Measurements from ENCODE around the gene DKK3. TPM values are rescaled to one million over a fixed set of nuclear protein-coding genes. Genes with fewer than 3 reads are reported as not detected.

Gene DKK3
- polyA plus RNA-seq, 1 donor from 2014 or later = 43.6 TPM

DNA sequence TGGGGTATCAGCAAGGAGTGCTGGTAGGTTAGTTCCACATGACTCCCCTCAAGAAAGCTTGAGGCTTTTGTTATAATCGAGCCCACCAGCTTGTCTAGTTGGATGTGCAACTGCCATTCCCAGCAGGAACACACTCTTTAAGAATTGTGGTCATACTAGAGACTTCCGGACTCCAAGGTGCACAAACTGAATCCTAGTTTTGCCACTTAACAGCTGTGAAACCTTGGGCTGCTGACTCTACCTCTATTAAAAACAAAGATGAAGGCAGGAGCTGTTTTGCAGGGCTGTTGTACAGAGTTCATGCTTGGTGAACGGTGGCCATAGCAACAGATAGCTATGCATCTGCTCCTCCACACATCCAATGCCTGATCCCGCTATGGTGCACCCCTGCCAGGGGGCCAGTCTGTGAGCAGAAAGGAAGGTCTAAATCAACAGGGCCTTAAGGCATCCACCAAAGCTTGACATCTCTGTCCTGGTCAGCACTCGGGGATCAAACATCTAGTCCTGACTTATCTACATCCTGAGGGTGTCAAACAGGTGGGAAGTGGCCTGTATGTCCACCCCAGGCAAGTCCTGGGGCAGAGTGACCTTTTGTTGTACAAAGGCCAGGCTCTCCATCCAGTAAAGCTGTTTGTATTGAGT lies 36.4 kb downstream of the DKK3 start:
- Histone ChIP-seq H3F3A (ENCODE audit: insufficient read depth, low read length, poor library complexity, severe bottlenecking) (no peaks in the 10 kb centered on the region), H3K27me3 (ENCODE audit: insufficient read depth, low read depth, low read length) (no peaks in the 10 kb centered on the region), H3K9me2 (ENCODE audit: insufficient read depth, low read length) (no peaks in the 10 kb centered on the region), H3K36me3 (ENCODE audit: insufficient read depth, low read length) (no peaks in the 10 kb centered on the region), H3K4me3 (ENCODE audit: low read length) (no peak overlapping the region), H3K4me2 (ENCODE audit: low read length) (no peak overlapping the region), H3K9ac (ENCODE audit: low read length) (no peak overlapping the region), H2AFZ (ENCODE audit: low read depth, low read length) (no peak overlapping the region), H3K9me3 (ENCODE audit: low read length) (no peaks in the 10 kb centered on the region), H3K79me2 (replicated peaks; ENCODE audit: insufficient read depth, low read length) (no peaks in the 10 kb centered on the region), H3K27ac (ENCODE audit: low read length) (peak overlapping the region; percentile 16), H4K20me1 (ENCODE audit: insufficient read depth) (no peaks in the 10 kb centered on the region)
- TF ChIP-seq MXI1 (conservative IDR thresholded peaks at IDR 0.05; ENCODE audit: poor library complexity, severe bottlenecking) (no peak), RAD21 (conservative IDR thresholded peaks at IDR 0.05) (no peak), SMC3 (conservative IDR thresholded peaks at IDR 0.05; ENCODE audit: poor library complexity) (no peak), EZH2 (IDR thresholded peaks at IDR 0.05; ENCODE audit: borderline replicate concordance, insufficient read depth, low read length, poor library complexity, severe bottlenecking) (no peak)

DNA sequence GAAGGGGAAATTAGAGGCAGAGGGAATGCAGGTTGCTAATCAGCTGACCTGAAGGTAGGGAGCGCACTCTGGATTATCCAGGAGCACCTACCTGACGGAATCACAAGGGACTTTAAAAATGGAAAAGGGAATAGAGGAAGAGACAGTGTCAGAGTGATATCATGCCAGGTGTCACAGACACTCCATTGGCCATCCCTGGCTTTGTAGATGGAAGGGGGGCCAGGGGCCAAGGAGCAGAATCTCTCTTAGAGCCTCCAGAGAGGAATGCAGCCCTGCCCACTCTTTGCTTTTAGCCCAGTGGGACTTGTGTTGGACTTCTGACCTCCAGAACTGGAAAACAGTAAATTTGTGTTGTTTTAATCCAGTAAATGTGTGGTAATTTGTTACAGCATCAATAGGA lies 37.9 kb downstream of the DKK3 start:
- no peaks in the 10 kb centered on the region for H3K79me2 ChIP-seq (replicated peaks; ENCODE audit: insufficient read depth, low read length)
- no peak overlapping the region for H3K27ac ChIP-seq (ENCODE audit: low read length)
- no peaks in the 10 kb centered on the region for H4K20me1 ChIP-seq (ENCODE audit: insufficient read depth)
- no peak overlapping the region for H2AFZ ChIP-seq (ENCODE audit: low read depth, low read length)
- H3K9ac ChIP-seq (ENCODE audit: low read length) = no peak overlapping the region
- no peak overlapping the region for H3K4me2 ChIP-seq (ENCODE audit: low read length)
- no peak overlapping the region for H3K4me3 ChIP-seq (ENCODE audit: low read length)
- H3K9me3 ChIP-seq (ENCODE audit: low read length) = no peaks in the 10 kb centered on the region
- H3K9me2 ChIP-seq (ENCODE audit: insufficient read depth, low read length) = no peaks in the 10 kb centered on the region
- H3K27me3 ChIP-seq (ENCODE audit: insufficient read depth, low read depth, low read length) = no peaks in the 10 kb centered on the region
- TF ChIP-seq SMC3 (conservative IDR thresholded peaks at IDR 0.05; ENCODE audit: poor library complexity) (no peak), TAF1 (IDR thresholded peaks at IDR 0.05; ENCODE audit: low read depth) (no peak), MXI1 (conservative IDR thresholded peaks at IDR 0.05; ENCODE audit: poor library complexity, severe bottlenecking) (no peak), POLR2AphosphoS5 (IDR thresholded peaks at IDR 0.05) (no peak), EP300 (conservative IDR thresholded peaks at IDR 0.05; ENCODE audit: poor library complexity, severe bottlenecking) (no peak), EZH2 (IDR thresholded peaks at IDR 0.05; ENCODE audit: borderline replicate concordance, insufficient read depth, low read length, poor library complexity, severe bottlenecking) (no peak), CTCF (IDR thresholded peaks at IDR 0.05; ENCODE audit: poor library complexity, severe bottlenecking) (no peak), RAD21 (conservative IDR thresholded peaks at IDR 0.05) (no peak)
- TF ChIP-seq, protein P1, sequence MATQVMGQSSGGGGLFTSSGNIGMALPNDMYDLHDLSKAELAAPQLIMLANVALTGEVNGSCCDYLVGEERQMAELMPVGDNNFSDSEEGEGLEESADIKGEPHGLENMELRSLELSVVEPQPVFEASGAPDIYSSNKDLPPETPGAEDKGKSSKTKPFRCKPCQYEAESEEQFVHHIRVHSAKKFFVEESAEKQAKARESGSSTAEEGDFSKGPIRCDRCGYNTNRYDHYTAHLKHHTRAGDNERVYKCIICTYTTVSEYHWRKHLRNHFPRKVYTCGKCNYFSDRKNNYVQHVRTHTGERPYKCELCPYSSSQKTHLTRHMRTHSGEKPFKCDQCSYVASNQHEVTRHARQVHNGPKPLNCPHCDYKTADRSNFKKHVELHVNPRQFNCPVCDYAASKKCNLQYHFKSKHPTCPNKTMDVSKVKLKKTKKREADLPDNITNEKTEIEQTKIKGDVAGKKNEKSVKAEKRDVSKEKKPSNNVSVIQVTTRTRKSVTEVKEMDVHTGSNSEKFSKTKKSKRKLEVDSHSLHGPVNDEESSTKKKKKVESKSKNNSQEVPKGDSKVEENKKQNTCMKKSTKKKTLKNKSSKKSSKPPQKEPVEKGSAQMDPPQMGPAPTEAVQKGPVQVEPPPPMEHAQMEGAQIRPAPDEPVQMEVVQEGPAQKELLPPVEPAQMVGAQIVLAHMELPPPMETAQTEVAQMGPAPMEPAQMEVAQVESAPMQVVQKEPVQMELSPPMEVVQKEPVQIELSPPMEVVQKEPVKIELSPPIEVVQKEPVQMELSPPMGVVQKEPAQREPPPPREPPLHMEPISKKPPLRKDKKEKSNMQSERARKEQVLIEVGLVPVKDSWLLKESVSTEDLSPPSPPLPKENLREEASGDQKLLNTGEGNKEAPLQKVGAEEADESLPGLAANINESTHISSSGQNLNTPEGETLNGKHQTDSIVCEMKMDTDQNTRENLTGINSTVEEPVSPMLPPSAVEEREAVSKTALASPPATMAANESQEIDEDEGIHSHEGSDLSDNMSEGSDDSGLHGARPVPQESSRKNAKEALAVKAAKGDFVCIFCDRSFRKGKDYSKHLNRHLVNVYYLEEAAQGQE (IDR thresholded peaks at IDR 0.05; ENCODE audit: borderline replicate concordance) = no peak
- H3K36me3 ChIP-seq (ENCODE audit: insufficient read depth, low read length) = no peaks in the 10 kb centered on the region
- no peaks in the 10 kb centered on the region for H3F3A ChIP-seq (ENCODE audit: insufficient read depth, low read length, poor library complexity, severe bottlenecking)

All from neural cell (in vitro differentiated cells).